Left lung (tissue), 10 donors: ENCODE results near the gene TMEM218. TPM values are rescaled to one million over a fixed set of nuclear protein-coding genes. Genes with fewer than 3 reads are reported as not detected.

Experiments used
- ATAC-seq: fragments of 200-7000 bp; cut with Tn5 transposase; one replicate; pipeline ENCODE4 v1.9.1; 2020; ENCODE audit warnings: moderate library complexity
- DNase-seq, 4 donors: peaks; one replicate each; pipeline ENCODE4 v3.0.0-alpha.2; 2013 to 2020
- H3K27ac ChIP-seq, 2 donors: fragments of 200-600 bp; sonication (generic) in 1 of 2; one replicate each; pipeline versions ENCODE4 v1.5.0 to v1.8.0; 2020 to 2021
- H3K27me3 ChIP-seq, 2 donors: fragments of 200-600 bp; sonication (generic) in 1 of 2; one replicate each; pipeline versions ENCODE4 v1.5.0 to v1.8.0; 2020 to 2021
- H3K36me3 ChIP-seq, 2 donors: fragments of 200-600 bp; sonication (generic) in 1 of 2; one replicate each; pipeline versions ENCODE4 v1.5.0 to v1.8.0; 2020 to 2021
- H3K4me1 ChIP-seq, 2 donors: fragments of 200-600 bp; one replicate each; pipeline ENCODE4 v1.8.0; 2021
- H3K4me3 ChIP-seq, 2 donors: fragments of 200-600 bp; sonication (generic) in 1 of 2; one replicate each; pipeline versions ENCODE4 v1.5.0 to v1.8.0; 2020 to 2021; ENCODE audit warnings: mild to moderate bottlenecking in 1 of 2
- H3K9me3 ChIP-seq, 2 donors: fragments of 200-600 bp; sonication (generic) in 1 of 2; one replicate each; pipeline versions ENCODE4 v1.5.0 to v1.8.0; 2020 to 2021
- intact Hi-C, 2 donors: fragments of 100-400 bp; cut with DNase I; formaldehyde crosslinking; loops; one replicate each; pipeline versions ENCODE4 v1.11.2 to v1.14.2; 2022
- polyA plus RNA-seq, 6 donors: library from polyadenylated mRNA; unstranded; fragments of 120-200 nt; gene quantifications; one replicate each; pipeline ENCODE4 v1.2.1, GENCODE V29; 2013; ENCODE audit not compliant: insufficient read length in 6 of 6
- total RNA-seq, 2 donors: library from RNA; stranded (reverse); fragmentation: NEBNext Ultra II Directional; extraction: Animal tissue kit (Norgen Biotek cat#: 25700); gene quantifications; one replicate each; pipeline ENCODE4 v1.2.1, GENCODE V29; 2021
- TF ChIP-seq, protein P1 (sequence below), 2 donors: fragments of 200-600 bp; sonication (generic) in 1 of 2; IDR thresholded peaks; one replicate each; pipeline versions ENCODE4 v1.5.0 to v1.8.0; 2021; ENCODE audit warnings: antibody characterized with exemption in 2 of 2
- donor health status: DM: no; HTN: yes; CAD: no.
- donor health status: DM: no; HTN: no; CAD: no.

Gene TMEM218
- total and polyA plus RNA-seq, 8 donors = 19.9 to 58.7 (median 53.0) TPM

DNA sequence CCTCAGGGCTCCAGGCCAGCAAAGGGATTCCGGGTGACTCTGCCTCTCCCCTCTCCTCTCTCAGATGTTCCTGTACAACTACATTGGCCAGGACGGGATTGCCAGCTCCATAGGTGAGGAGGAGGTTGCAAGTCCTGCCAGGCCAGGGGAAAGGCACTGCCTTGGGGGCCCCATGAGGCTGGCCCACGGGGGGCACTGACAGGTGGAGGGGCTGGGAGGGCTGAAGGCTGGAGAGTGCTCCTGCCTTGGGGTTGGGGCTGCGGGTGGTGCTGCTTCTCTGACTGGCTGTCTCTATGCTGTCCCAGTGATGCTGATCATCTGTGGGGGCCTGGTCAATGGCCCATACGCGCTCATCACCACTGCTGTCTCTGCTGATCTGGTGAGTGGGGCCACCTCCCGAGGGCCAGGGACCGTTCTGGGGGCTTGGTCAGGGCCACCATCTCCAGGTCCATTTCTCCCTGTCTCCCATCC lies 26.6 kb downstream of the TMEM218 start:
- intact Hi-C loops = no loop called here

DNA sequence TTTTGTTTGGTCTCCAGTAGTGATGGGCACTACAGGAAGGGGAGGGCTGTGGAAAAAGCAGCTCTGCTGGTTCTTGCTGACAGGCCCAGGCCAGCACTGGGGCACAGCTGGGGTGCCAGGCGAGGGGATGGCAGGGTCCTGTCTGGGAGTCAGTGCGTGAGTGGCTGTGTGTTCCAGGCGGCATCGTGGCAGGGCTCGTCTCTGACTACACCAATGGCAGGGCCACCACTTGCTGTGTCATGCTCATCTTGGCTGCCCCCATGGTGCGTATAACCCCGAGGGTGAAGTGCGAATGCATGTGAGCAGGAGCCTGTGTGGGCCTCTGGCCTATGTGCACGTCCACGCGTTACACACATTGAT lies 27.4 kb downstream of the TMEM218 start:
- Histone ChIP-seq H3K27me3 (peaks cover 0 to 6% of the 10 kb centered on the region in 2 donors), H3K4me3 (no peak overlapping the region), H3K4me1 (no peaks in the 10 kb centered on the region), H3K27ac (no peak overlapping the region), H3K36me3 (peaks cover 0 to 3% of the 10 kb centered on the region in 2 donors), H3K9me3 (no peaks in the 10 kb centered on the region)
- DNase-seq (no peak), ATAC-seq (no peak)
- intact Hi-C loops = no loop called here
- TF ChIP-seq, protein P1, sequence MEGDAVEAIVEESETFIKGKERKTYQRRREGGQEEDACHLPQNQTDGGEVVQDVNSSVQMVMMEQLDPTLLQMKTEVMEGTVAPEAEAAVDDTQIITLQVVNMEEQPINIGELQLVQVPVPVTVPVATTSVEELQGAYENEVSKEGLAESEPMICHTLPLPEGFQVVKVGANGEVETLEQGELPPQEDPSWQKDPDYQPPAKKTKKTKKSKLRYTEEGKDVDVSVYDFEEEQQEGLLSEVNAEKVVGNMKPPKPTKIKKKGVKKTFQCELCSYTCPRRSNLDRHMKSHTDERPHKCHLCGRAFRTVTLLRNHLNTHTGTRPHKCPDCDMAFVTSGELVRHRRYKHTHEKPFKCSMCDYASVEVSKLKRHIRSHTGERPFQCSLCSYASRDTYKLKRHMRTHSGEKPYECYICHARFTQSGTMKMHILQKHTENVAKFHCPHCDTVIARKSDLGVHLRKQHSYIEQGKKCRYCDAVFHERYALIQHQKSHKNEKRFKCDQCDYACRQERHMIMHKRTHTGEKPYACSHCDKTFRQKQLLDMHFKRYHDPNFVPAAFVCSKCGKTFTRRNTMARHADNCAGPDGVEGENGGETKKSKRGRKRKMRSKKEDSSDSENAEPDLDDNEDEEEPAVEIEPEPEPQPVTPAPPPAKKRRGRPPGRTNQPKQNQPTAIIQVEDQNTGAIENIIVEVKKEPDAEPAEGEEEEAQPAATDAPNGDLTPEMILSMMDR (IDR thresholded peaks at IDR 0.05) = no peak

More for the DNA sequence above, 26.6 kb downstream of the TMEM218 start:
- H3K27ac ChIP-seq = no peak overlapping the region
- H3K36me3 ChIP-seq = peaks cover 0 to 3% of the 10 kb centered on the region in 2 donors
- TF ChIP-seq, protein P1 (IDR thresholded peaks at IDR 0.05) = no peak
- no peaks in the 10 kb centered on the region for H3K9me3 ChIP-seq
- ATAC-seq = no peak
- H3K4me3 ChIP-seq = no peak overlapping the region
- no peaks in the 10 kb centered on the region for H3K4me1 ChIP-seq
- no peak for DNase-seq
- H3K27me3 ChIP-seq = peaks cover 0 to 6% of the 10 kb centered on the region in 2 donors

DNA sequence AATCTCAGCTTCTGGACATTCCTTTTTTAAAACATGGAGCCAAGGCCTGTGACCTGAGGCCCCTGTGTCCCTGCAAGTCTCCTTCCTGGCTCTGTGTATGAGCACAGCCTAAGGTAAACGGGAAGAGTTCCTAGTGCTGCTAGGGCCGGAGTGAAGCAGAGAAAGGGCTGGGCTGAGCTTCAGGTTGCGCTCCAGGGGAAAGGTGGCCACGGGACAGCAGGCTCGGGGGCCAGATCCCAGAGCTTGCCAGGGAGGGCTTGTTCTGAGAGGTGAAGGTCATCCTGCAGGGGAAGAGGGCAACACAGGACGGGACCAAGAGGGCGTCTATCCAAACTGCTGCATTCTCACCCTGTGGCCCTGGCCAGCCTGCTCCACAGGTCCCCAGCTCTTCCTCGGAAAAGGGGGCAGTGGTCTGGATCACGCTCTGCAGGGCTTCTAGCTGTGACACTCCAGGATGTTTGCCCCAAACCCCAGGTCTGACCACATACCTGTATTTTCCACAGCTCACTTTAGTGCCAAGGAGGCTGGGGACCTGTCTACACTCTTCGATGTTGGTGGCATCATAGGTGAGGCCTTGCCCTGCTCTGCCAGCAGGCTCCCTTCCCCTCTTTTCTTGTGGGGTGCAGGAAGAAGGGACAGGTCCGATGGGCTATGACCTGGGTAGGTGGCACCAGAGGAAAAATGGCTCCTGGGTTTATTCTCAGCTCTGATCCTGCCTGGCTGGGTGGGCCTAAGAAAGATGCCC lies 27.9 kb downstream of the TMEM218 start:
- Histone ChIP-seq H3K27me3 (peaks cover 0 to 6% of the 10 kb centered on the region in 2 donors), H3K4me1 (no peaks in the 10 kb centered on the region)
- no peak for ATAC-seq

DNA sequence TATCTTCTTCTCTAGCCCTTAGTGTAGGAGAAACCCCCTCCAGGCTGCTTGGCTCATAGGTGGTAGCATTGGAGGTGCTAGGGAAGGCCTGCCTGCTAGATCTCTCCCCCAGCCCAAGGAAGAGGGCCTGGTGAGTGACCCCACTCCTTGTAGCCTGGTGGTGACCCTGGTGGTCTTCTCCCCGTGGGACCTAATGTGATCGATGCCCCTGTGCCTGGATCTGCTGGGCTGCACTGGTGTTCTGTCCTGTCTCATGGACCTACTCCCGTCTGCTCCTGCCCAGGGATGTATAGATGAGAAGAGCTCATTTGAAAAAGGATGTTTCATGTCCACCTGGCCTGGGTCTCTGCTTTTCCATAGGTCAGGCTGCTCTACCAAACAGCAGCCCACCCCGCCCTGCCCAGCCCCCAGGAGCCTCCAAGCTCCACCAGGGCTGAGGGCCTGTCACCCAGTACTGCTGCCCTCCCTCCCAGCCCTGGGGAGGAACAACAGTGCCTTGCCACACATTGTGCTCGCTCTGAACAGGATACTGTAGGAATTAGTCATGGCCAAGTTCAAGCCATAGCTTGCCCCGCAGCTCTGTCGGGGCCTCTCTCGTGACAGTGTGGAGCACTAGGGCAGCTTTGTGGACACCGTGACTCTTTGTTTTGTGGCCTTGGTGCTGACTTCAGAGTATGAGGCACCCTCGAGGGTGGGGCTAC lies 28.7 kb downstream of the TMEM218 start:
- TF ChIP-seq, protein P1 (IDR thresholded peaks at IDR 0.05) = no peak
- Histone ChIP-seq H3K27me3 (peaks cover 0 to 6% of the 10 kb centered on the region in 2 donors), H3K27ac (no peak overlapping the region), H3K4me3 (no peak overlapping the region), H3K36me3 (peaks cover 0 to 3% of the 10 kb centered on the region in 2 donors), H3K4me1 (no peaks in the 10 kb centered on the region), H3K9me3 (no peaks in the 10 kb centered on the region)
- ATAC-seq = no peak
- intact Hi-C loops = no loop called here
- DNase-seq = no peak

More for the DNA sequence above, 27.9 kb downstream of the TMEM218 start:
- H3K4me3 ChIP-seq = no peak overlapping the region
- H3K27ac ChIP-seq = no peak overlapping the region
- TF ChIP-seq, protein P1 (IDR thresholded peaks at IDR 0.05) = no peak
- DNase-seq = no peak
- peaks cover 0 to 3% of the 10 kb centered on the region in 2 donors for H3K36me3 ChIP-seq
- intact Hi-C loops = no loop called here
- no peaks in the 10 kb centered on the region for H3K9me3 ChIP-seq

DNA sequence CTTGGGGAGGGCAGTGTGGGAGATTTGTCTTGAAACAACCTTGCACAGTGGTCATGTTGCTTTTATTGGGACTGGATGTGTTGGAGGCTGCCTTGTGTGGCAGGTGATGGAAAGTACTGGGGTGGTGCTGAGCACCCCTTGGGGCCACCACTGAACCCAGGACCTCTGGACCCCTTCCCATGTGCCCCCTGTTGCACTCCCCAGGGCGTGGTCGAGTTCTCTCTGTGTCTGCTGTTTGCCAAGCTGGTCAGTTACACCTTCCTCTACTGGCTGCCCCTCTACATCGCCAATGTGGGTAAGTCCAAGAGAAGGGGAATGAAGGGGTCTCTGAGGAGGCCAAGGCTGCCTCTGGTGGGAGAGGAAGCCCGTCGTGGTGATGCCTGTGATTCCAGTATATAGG lies 29.4 kb downstream of the TMEM218 start:
- intact Hi-C loops = no loop called here
- H3K27ac ChIP-seq = no peak overlapping the region
- no peak for ATAC-seq

More for the DNA sequence above, 29.4 kb downstream of the TMEM218 start:
- H3K9me3 ChIP-seq = no peaks in the 10 kb centered on the region
- H3K4me1 ChIP-seq = no peaks in the 10 kb centered on the region
- H3K36me3 ChIP-seq = peaks cover 0 to 3% of the 10 kb centered on the region in 2 donors
- TF ChIP-seq, protein P1 (IDR thresholded peaks at IDR 0.05) = no peak
- H3K4me3 ChIP-seq = no peak overlapping the region
- H3K27me3 ChIP-seq = peaks cover 0 to 6% of the 10 kb centered on the region in 2 donors
- DNase-seq = no peak
